LNCaP clone FGC (cell line): ENCODE results near the gene RASSF5.

Source experiments
- DNase-seq: peaks from one replicate; pipeline ENCODE4 v3.0.0-alpha.2; 2011; ENCODE audit warnings: low read depth
- H3K4me3 ChIP-seq: 2 replicates; pipeline ENCODE4 v1.5.1; 2011; ENCODE audit warnings: mild to moderate bottlenecking, low read depth, low read length, control low read depth
- TF ChIP-seq, protein P1 (sequence below): IDR thresholded peaks from 2 replicates; pipeline ENCODE4 v1.5.1; 2012; ENCODE audit warnings: mild to moderate bottlenecking; ENCODE audit not compliant: control insufficient read depth, insufficient read depth; ENCODE audit errors: extremely low read depth

The RASSF5 gene

DNA sequence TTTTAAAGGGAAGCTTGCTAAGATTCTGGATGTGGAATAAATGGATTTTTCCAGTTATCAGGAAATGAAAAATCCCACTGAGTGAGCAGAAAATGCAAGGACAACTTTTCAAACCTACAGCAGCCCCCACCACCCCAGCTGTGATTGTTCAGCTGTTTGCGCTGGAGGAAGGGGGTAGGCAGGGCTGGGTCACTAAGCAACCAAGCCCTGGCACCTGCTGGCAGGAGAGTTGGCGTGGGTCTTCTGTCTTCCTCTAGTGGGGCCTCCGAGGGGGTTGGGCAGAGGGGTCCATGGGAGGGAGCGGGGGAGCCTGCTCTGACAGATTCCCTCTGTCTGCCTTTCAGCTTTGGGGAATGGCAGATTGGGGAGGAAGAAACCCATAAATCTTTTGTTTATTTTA lies 59.7 kb downstream of the RASSF5 start:
- TF ChIP-seq, protein P1, sequence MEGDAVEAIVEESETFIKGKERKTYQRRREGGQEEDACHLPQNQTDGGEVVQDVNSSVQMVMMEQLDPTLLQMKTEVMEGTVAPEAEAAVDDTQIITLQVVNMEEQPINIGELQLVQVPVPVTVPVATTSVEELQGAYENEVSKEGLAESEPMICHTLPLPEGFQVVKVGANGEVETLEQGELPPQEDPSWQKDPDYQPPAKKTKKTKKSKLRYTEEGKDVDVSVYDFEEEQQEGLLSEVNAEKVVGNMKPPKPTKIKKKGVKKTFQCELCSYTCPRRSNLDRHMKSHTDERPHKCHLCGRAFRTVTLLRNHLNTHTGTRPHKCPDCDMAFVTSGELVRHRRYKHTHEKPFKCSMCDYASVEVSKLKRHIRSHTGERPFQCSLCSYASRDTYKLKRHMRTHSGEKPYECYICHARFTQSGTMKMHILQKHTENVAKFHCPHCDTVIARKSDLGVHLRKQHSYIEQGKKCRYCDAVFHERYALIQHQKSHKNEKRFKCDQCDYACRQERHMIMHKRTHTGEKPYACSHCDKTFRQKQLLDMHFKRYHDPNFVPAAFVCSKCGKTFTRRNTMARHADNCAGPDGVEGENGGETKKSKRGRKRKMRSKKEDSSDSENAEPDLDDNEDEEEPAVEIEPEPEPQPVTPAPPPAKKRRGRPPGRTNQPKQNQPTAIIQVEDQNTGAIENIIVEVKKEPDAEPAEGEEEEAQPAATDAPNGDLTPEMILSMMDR, result no peak
- H3K4me3 ChIP-seq, result no peak overlapping the region
- no peak for DNase-seq

DNA sequence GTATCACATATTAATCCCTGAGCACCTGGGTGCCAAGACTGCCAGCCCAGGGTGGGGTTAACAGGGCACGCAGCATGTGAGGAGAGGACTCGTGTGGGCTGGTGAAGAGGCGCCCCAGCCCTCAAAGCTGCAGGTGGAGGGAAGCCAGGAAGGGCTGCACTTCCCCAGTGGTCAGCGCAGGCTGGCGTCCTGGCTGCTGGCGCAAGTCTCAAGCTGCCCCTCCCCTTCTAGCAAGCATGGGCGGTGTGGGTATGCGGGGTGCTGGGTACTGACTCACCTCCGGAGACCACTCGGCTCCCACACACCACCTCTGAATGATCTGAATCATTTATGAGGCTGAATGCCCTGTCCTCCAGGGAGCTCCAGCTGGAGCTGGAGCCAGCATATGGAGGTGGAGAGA lies 60.9 kb downstream of the RASSF5 start:
- no peak for DNase-seq
- H3K4me3 ChIP-seq, result no peak overlapping the region
- TF ChIP-seq, protein P1, result no peak

DNA sequence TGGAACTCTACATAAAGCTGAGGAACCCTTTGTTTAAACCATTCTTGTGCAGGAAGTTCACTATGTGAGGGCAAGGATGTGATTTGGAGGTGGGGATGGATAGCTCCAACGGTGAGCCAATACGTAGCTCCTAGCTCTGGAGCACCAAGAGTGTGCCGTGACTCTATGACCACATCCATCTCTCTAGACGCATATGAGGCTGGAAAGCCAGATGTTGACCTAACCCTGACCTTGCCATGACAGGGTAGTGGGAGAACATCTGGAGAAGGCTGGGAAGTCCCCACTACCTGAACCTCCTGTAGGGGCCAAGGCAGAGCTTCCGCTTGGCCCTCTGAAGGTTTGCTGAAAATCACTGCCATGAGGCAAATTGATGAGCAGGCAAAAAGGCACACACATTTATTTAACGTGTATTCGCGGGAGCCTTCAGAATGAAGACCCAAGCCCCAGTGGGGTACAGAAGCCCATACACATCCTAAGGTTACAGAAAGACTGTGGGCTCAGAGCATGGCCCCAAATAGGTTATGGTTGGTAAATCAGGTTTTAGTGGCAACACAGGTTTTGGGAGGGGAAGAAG lies 61.5 kb downstream of the RASSF5 start:
- H3K4me3 ChIP-seq, result no peak overlapping the region
- no peak for DNase-seq
- TF ChIP-seq, protein P1, result no peak

DNA sequence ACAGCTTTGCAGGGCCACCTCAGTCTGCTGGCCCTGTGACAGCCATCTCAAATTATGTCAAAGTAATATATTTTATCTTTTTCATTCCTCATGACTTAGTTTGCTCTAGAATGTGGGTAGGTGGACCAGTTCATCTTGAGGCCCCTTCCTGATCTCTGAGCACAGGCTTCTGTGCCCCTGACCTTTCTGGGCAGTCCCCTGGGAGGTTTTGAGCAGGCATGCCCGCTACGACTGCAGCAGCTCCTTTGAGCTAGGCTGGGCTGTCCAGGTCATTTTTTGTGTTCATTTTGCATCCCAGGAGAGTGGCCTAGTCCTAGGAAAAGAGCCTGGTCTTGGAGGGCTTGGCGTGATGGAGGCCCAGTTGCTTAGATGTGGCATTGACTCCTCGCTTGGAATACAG lies 62.2 kb downstream of the RASSF5 start:
- TF ChIP-seq, protein P1, result no peak
- DNase-seq, result no peak

DNA sequence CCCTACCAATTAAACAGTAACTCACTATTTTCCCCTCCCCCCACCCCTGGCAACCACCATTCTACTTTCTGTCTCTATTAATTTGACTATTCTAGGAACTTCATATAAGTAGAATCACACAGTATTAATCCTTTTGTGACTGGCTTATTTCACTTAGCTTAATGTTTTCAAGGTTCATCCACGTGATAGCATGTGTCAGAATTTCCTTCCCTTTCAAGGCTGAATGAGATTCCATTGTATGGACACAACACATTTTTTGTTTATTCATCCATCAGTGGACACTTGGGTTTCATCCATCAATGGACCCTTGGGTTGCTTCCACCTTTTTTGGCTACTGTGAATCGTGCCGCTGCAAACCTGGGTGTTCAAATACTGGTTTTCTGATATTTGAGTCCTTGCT lies 63.2 kb downstream of the RASSF5 start:
- H3K4me3 ChIP-seq, result no peak overlapping the region
- DNase-seq, result no peak
- TF ChIP-seq, protein P1, result no peak

More for the DNA sequence above, 62.2 kb downstream of the RASSF5 start:
- no peak overlapping the region for H3K4me3 ChIP-seq

DNA sequence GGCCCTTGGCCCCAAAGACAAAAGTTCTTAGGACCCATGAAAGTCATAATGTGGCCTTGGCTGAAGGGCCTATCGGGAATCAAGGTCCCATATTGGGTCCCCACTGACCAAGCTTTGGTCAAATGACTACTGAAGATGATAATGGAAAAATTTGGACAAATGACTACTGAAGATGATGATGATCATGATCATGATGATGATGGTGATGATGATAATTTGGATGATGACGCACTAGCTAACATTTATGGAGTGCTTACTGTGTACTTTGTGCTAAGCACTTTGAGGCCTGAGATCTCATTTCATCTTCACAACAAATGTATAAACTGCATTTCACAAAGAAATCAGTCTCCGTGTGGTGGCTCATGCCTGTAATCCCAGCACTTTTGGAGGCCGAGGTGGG lies 65.5 kb downstream of the RASSF5 start:
- H3K4me3 ChIP-seq, result no peak overlapping the region
- TF ChIP-seq, protein P1, result no peak
- no peak for DNase-seq

DNA sequence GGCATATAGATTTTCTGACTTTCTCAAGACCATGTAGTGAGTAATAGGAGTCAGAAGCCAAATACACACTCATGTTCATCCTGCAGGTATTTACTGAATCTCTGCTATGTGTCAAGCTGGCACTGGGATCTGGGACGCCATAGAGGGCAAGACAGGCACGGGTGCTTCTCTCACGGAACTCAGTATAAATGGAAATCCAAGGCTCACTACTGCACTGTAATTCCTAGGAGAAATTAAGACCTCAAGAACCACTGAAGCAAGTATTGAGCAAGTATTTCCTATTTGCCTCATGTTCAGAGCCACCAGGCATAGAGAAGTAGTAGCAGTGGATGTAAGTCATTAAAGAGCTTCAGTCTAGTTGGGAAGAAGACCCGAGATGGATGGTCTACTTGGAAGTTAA lies 66.0 kb downstream of the RASSF5 start:
- H3K4me3 ChIP-seq, result no peak overlapping the region
- TF ChIP-seq, protein P1, result no peak
- DNase-seq, result no peak
